ENCODE data around the gene OR13C8. TPM values are rescaled to one million over a fixed set of nuclear protein-coding genes. Genes with fewer than 3 reads are reported as not detected.
"Not testable (repeated sequence)": the region's sequence is repeated elsewhere in the genome, so short reads cannot be mapped to it uniquely, and the experiment has no call there.

Gene OR13C8
- total RNA-seq, 1 donor from 2014 or later = not detected

GRCh38 chr9:104605527-104605926 is 36.6 kb downstream of the OR13C8 start, which contains the start of gene OR13C2:
Gene OR13C2, minus strand, starts transcription at chr9:104605627. Its CDS starts 0 bp downstream, at chr9:104605627.
- intact Hi-C loops (cut with DNase I) = not testable (repeated sequence)

GRCh38 chr9:104606152-104606551 is 37.2 kb downstream of the OR13C8 start:
- no peak for ATAC-seq
- intact Hi-C loops (cut with DNase I) = no loop called here
- no peak for DNase-seq (ENCODE audit: low spot score)

More at GRCh38 chr9:104605527-104605926, 36.6 kb downstream of the OR13C8 start, which contains the start of gene OR13C2:
- not testable (repeated sequence) for DNase-seq (ENCODE audit: low spot score); ATAC-seq

DNA sequence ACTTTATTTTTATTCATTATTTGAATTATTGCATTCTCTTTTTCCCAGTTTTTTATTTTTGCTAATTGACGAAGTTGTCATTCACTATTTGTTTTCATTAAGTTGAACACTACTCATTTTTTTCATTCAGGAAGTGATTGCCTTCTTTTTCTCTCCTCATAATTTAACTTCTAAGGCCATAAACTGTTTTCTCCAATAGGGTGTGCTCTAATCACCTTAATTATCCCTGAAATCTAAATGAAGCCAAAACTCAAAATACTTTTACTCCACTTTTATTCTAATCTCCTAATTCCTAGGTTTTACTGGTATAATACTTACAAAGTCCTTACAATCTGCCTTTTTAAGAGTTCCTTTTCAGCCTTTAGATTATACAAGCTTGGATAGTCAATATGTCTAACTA is 39.4 kb downstream of the OR13C8 start:
- DNase-seq (ENCODE audit: low spot score) = no peak
- no peak for ATAC-seq
- intact Hi-C loops (cut with DNase I) = no loop called here

DNA sequence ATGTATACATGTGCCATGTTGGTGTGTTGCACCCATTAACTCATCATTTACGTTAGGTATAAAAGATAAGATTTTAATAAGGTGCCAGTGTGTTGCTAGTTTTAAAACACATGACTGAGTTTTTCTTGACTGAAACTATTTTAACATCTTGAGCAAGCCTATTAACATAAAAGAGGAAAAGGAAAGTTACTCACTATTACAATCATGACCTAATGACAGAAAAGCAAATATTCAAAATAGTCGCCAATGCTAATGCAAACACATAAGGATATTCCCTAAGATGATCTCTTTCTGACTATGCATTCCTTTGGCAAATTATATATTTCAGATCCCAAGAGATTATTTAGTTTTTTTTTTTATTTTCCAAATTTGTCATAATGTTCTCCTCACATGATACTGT is 42.2 kb downstream of the OR13C8 start:
- no peak for ATAC-seq
- intact Hi-C loops (cut with DNase I) = no loop called here
- no peak for DNase-seq (ENCODE audit: low spot score)

DNA sequence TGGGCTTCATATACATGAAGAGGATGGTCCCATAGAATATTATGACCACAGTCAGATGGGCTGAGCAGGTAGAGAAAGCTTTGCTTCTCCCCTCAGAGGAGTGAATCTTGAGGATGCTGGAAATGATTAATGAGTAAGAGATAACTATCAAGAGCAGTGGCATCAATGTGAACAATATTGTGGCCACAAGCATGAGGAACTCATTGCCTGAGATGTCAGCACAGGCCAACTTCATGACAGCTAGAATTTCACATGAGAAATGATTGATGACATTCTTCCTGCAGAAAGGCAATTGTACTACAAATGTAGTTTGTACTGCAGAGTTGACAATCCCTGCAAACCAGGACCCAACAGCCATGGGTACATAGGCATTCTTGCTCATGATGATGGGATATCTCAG is 48.5 kb downstream of the OR13C8 start:
- intact Hi-C loops (cut with DNase I) = no loop called here
- no peak for ATAC-seq
- no peak for DNase-seq (ENCODE audit: low spot score)

GRCh38 chr9:104618104-104618503 is 49.1 kb downstream of the OR13C8 start, which contains the start of gene OR13C9:
Gene OR13C9, minus strand, starts transcription at chr9:104618204. Its CDS starts 0 bp downstream, at chr9:104618204.
- ATAC-seq (no peak), DNase-seq (ENCODE audit: low spot score) (no peak)
- intact Hi-C loops (cut with DNase I) = no loop called here

Other genes starting within 250 kb of the OR13C8 start
- not detected for gene OR13F1, start 64.9 kb upstream of the OR13C8 start, total RNA-seq
- not detected for gene OR13C4, start 42.0 kb upstream of the OR13C8 start, total RNA-seq
- not detected for gene OR13C3, start 32.3 kb upstream of the OR13C8 start, total RNA-seq
- not detected for gene OR13C5, start 30.2 kb downstream of the OR13C8 start, total RNA-seq
- not detected for gene OR13C2, start 36.5 kb downstream of the OR13C8 start, total RNA-seq
- not detected for gene OR13C9, start 49.0 kb downstream of the OR13C8 start, total RNA-seq
- not detected for gene OR13D1, start 125.3 kb downstream of the OR13C8 start, total RNA-seq
- gene NIPSNAP3A, start 178.5 kb downstream of the OR13C8 start, total RNA-seq = 28.9 TPM
- gene NIPSNAP3B, start 195.0 kb downstream of the OR13C8 start, total RNA-seq = 5.7 TPM